HepG2 (cell line): Measurements from ENCODE around the gene TMEM253. TPM values are rescaled to one million over a fixed set of nuclear protein-coding genes. Genes with fewer than 3 reads are reported as not detected.

Experiments
- BORCS8-MEF2B ChIP-seq: sonication (generic); formaldehyde crosslinking; IDR thresholded peaks from 2 replicates; pipeline ENCODE4 v1.8.0; 2022; ENCODE audit warnings: mild to moderate bottlenecking, missing genetic modification reagents
- EP300 ChIP-seq, 3 experiments: sonication (generic) in 1 of 3; formaldehyde crosslinking in 1 of 3; IDR thresholded peaks; 2 replicates each; pipeline versions ENCODE4 v1.5.1 to v1.6.1; 2011 to 2020; ENCODE audit warnings: low read depth in 2 of 3, low read length in 2 of 3, borderline replicate concordance in 1 of 3, improper control_type of control experiment in 1 of 3, mild to moderate bottlenecking in 1 of 3, missing genetic modification reagents in 1 of 3, moderate library complexity in 1 of 3
- ONECUT2 ChIP-seq: sonication (generic); formaldehyde crosslinking; IDR thresholded peaks from 2 replicates; pipeline ENCODE4 v1.4.0; 2020; ENCODE audit warnings: missing genetic modification reagents
- SOX6 ChIP-seq, 2 experiments: fragments of 450-650 bp in 1 of 2; sonication (generic) in 1 of 2; formaldehyde crosslinking in 1 of 2; IDR thresholded peaks; 2 replicates each; pipeline versions ENCODE4 v1.4.0 to v1.6.1; 2017 to 2020; ENCODE audit warnings: antibody characterized with exemption in 1 of 2, mild to moderate bottlenecking in 1 of 2, missing genetic modification reagents in 1 of 2
- TARDBP ChIP-seq: sonication (generic); formaldehyde crosslinking; IDR thresholded peaks from 2 replicates; pipeline ENCODE4 v1.8.0; 2022; ENCODE audit warnings: mild to moderate bottlenecking, missing genetic modification reagents
- ZNF12 ChIP-seq: sonication (generic); formaldehyde crosslinking; IDR thresholded peaks from 2 replicates; pipeline ENCODE4 v1.5.0; 2020; ENCODE audit warnings: missing genetic modification reagents
- ZNF552 ChIP-seq: sonication (generic); formaldehyde crosslinking; IDR thresholded peaks from 2 replicates; pipeline ENCODE4 v1.9.0; 2022; ENCODE audit warnings: missing genetic modification reagents, mild to moderate bottlenecking, borderline replicate concordance
- ZNF557 ChIP-seq: sonication (generic); formaldehyde crosslinking; IDR thresholded peaks from 2 replicates; pipeline ENCODE4 v1.4.0; 2020; ENCODE audit warnings: missing genetic modification reagents
- ZNF878 ChIP-seq: sonication (generic); formaldehyde crosslinking; IDR thresholded peaks from 2 replicates; pipeline ENCODE4 v1.8.1; 2023; ENCODE audit warnings: mild to moderate bottlenecking, missing genetic modification reagents, moderate library complexity
- polyA plus RNA-seq, 8 experiments: library from polyadenylated mRNA; depleted of rRNA in 3 of 8; stranded (reverse) in 7 of 8; unstranded in 1 of 8; fragments of >200 nt; fragmentation: Illumina TruSeq in 4 of 8; extraction: Trizol in 4 of 8; gene quantifications; 2 replicates each; pipeline versions ENCODE4 v1.2.1 to v1.2.3, GENCODE V29; 2011 to 2016; ENCODE audit warnings: low read depth in 4 of 8, missing spikeins in 1 of 8, mixed read lengths in 1 of 8; ENCODE audit not compliant: insufficient read depth in 1 of 8
- total RNA-seq, 5 experiments: library from RNA; depleted of rRNA; stranded (reverse); fragments of >200 nt; fragmentation: Illumina TruSeq; extraction: Trizol; gene quantifications; 2 replicates each; pipeline ENCODE4 v1.2.3, GENCODE V29; 2016; ENCODE audit warnings: low read depth in 1 of 5
- TF ChIP-seq, protein P1 (sequence below): sonication (generic); formaldehyde crosslinking; IDR thresholded peaks from 2 replicates; pipeline ENCODE4 v1.5.0; 2020; ENCODE audit warnings: missing genetic modification reagents

TMEM253 gene
- total and polyA plus RNA-seq, 2 of the 13 experiments (the other 11 are each of a cell fraction or from before 2014, with no cell fraction given) = 0.29 to 0.45 TPM

DNA sequence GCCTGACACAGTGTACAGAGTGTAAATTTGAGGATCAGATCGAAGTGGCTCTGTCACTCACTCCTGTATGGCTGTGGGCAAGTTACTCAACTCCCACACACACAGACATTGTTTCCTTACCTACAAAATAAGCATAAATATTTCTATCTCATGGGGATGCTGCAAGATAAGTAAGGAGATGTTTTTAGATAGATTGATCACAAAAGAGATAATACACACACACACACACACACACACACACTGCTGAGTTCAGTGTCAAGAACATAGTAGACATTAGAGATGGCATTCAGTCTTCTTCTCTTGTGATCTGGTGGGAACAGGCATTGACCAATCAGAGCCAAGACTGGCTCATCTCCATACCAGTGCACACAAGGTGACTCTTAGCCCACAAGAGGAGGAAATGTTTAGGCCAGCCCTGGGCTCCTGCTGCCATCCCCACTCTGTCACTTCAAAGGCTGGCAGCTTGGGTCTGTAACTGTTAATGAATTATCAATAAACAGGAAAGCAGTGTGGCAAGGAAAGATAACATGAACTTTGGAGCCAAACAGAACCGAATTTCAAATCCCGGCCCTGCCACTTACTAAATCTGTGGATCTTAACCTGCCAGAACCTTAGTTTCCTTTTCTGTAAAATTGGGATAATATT is 46.6 kb upstream of the TMEM253 start (continued):
- TF ChIP-seq ZNF557 (0 out of 2 replicates have a peak, but pooled peaks have one; percentile 51), ZNF878 (CRISPR knock-in tag) (peak; percentile 74), ZNF12 (CRISPR knock-in tag) (peak; percentile 66; the same call in 1 of the 2 replicates), SOX6 (IDR thresholded peaks at IDR 0.05) (no peak), SOX6 (CRISPR knock-in tag; IDR thresholded peaks at IDR 0.05) (peak; percentile 94), TARDBP (CRISPR knock-in tag) (peak; percentile 95), EP300 (IDR thresholded peaks at IDR 0.05; ENCODE audit: low read depth in 2 of 2, low read length in 2 of 2) (peak; percentile 89 to 99; a peak in 3 of 4 replicates), EP300 (CRISPR knock-in tag; IDR thresholded peaks at IDR 0.05; ENCODE audit: borderline replicate concordance) (peak; percentile 95), ZNF552 (CRISPR knock-in tag) (peak; percentile 72; the same call in 1 of the 2 replicates), BORCS8-MEF2B (CRISPR knock-in tag) (0 out of 2 replicates have a peak, but pooled peaks have one; percentile 64), ONECUT2 (CRISPR knock-in tag) (peak; percentile 84)
- TF ChIP-seq, protein P1, sequence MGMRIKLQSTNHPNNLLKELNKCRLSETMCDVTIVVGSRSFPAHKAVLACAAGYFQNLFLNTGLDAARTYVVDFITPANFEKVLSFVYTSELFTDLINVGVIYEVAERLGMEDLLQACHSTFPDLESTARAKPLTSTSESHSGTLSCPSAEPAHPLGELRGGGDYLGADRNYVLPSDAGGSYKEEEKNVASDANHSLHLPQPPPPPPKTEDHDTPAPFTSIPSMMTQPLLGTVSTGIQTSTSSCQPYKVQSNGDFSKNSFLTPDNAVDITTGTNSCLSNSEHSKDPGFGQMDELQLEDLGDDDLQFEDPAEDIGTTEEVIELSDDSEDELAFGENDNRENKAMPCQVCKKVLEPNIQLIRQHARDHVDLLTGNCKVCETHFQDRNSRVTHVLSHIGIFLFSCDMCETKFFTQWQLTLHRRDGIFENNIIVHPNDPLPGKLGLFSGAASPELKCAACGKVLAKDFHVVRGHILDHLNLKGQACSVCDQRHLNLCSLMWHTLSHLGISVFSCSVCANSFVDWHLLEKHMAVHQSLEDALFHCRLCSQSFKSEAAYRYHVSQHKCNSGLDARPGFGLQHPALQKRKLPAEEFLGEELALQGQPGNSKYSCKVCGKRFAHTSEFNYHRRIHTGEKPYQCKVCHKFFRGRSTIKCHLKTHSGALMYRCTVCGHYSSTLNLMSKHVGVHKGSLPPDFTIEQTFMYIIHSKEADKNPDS (CRISPR knock-in tag) = 0 out of 2 replicates have a peak, but pooled peaks have one; percentile 35
- TF ChIP-seq, all 625 proteins: peak for 281
